DOHH2 (cell line): Measurements from ENCODE around the gene GRM5.
"Not testable (repeated sequence)": the region's sequence is repeated elsewhere in the genome, so short reads cannot be mapped to it uniquely, and the experiment has no call there.

Source experiments
- EZH2phosphoT487 ChIP-seq: fragments of 200-600 bp; sonication (generic); IDR thresholded peaks from 2 replicates; pipeline ENCODE4 v1.6.1; 2017; ENCODE audit warnings: borderline replicate concordance, mild to moderate bottlenecking, antibody characterized with exemption, low read length, moderate library complexity, mixed read lengths
- TF ChIP-seq, protein P1 (sequence below): fragments of 200-600 bp; sonication (generic); IDR thresholded peaks from one replicate; pipeline ENCODE4 v1.5.1; 2014; ENCODE audit warnings: antibody characterized with exemption, mild to moderate bottlenecking, low read depth, low read length; ENCODE audit not compliant: poor library complexity, severe bottlenecking

DNA sequence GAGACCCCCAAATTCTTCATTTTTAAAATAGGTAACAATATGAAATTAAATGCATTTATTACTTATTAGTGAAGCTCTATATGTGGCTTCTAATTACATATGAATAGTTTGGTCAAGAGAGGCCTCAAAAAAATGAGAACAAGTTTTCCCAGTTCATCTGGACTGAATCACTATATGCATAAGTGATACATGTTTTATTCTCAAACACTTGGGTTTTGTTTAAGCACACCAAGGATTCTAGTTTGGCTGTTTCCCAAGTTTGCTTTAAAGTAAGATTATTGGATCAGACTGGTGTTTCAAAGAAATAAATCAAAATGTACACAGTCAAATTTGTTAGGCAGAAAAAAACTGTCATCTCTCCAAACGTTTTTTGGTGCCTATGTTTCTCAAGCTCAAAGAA, 136.1 kb downstream of the GRM5 start:
- TF ChIP-seq, protein P1, sequence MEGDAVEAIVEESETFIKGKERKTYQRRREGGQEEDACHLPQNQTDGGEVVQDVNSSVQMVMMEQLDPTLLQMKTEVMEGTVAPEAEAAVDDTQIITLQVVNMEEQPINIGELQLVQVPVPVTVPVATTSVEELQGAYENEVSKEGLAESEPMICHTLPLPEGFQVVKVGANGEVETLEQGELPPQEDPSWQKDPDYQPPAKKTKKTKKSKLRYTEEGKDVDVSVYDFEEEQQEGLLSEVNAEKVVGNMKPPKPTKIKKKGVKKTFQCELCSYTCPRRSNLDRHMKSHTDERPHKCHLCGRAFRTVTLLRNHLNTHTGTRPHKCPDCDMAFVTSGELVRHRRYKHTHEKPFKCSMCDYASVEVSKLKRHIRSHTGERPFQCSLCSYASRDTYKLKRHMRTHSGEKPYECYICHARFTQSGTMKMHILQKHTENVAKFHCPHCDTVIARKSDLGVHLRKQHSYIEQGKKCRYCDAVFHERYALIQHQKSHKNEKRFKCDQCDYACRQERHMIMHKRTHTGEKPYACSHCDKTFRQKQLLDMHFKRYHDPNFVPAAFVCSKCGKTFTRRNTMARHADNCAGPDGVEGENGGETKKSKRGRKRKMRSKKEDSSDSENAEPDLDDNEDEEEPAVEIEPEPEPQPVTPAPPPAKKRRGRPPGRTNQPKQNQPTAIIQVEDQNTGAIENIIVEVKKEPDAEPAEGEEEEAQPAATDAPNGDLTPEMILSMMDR = not testable (repeated sequence)
- TF ChIP-seq EZH2phosphoT487 = not testable (repeated sequence)
